ENCODE data around the gene ADARB2.

Gene ADARB2

DNA sequence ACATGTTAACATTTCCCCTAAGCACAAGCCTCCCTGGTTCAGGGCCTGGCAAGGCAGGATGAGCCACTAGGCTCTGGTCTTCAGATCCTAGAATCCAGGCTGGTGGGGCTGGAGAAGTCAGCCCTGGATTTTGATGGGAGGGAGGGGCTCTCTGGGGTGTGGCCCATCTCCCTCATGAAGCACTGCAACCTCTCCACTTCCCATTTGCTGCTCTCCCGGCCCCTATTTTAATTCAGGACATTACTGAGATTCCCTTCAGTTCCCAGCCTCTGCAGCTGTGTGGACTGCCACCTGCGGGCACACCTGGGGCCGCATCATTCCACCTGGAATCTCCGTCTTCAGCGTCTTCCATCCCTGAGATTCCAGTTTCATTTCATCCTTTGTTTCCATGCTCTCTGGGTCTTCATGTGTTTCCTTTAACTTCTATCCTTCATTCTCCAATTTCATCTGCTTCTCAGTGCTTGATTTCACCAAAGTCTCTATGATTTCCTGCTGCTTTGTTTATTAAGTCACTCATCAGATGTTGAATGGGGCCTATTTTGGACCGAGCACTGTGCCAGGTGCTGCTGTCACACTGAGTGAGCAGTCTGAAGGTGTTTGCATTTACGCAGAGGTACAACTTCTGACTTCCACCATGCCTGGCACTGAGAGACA lies 427.6 kb downstream of the ADARB2 start:
- no peaks in the 10 kb centered on the region for H3K27me3 Mint-ChIP-seq
- no peak overlapping the region for H3K4me3 Mint-ChIP-seq
- no peak overlapping the region for H3K27ac Mint-ChIP-seq
- intact Hi-C loops (cut with micrococcal nuclease), result no loop called here
- H3K4me1 Mint-ChIP-seq (ENCODE audit: low read depth), result no peaks in the 10 kb centered on the region
- no peaks in the 10 kb centered on the region for H3K9me3 Mint-ChIP-seq
- no peaks in the 10 kb centered on the region for H3K36me3 Mint-ChIP-seq (ENCODE audit: low read depth)

DNA sequence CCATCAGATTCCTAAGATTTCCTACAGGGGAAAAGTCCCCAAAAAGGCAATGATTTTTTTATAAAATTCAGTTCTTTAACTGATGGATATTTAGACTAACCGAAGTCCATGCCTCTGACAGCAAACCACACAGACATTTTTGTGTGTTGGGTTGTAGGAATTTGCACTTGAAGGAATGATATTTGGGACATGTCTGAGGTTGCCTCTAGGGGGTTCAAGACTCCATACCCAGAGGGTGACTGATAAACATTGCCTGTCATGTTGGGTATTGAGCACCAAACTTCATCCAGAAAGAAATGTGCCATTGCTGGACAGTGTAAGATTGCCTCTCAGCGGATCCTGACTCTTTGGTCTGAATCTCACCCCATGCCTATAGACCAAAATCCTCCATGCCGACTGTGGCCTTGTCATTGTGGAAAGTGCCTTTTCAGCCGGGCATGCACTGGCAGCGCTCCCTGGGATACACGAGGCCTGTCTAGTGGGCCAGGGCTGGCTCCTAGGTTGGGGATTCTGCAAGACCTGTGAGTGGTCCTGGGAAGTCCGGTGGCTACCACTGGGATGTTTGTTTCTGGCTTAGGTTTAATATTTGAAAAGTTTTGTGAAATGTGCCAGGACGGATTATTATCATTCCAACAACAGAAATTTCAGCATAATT lies 428.2 kb downstream of the ADARB2 start:
- intact Hi-C loops (cut with micrococcal nuclease), result no loop called here
- no peak overlapping the region for H3K27ac Mint-ChIP-seq
- H3K4me1 Mint-ChIP-seq (ENCODE audit: low read depth), result no peaks in the 10 kb centered on the region
- no peaks in the 10 kb centered on the region for H3K36me3 Mint-ChIP-seq (ENCODE audit: low read depth)
- H3K4me3 Mint-ChIP-seq, result no peak overlapping the region
- H3K27me3 Mint-ChIP-seq, result no peaks in the 10 kb centered on the region
- no peaks in the 10 kb centered on the region for H3K9me3 Mint-ChIP-seq

DNA sequence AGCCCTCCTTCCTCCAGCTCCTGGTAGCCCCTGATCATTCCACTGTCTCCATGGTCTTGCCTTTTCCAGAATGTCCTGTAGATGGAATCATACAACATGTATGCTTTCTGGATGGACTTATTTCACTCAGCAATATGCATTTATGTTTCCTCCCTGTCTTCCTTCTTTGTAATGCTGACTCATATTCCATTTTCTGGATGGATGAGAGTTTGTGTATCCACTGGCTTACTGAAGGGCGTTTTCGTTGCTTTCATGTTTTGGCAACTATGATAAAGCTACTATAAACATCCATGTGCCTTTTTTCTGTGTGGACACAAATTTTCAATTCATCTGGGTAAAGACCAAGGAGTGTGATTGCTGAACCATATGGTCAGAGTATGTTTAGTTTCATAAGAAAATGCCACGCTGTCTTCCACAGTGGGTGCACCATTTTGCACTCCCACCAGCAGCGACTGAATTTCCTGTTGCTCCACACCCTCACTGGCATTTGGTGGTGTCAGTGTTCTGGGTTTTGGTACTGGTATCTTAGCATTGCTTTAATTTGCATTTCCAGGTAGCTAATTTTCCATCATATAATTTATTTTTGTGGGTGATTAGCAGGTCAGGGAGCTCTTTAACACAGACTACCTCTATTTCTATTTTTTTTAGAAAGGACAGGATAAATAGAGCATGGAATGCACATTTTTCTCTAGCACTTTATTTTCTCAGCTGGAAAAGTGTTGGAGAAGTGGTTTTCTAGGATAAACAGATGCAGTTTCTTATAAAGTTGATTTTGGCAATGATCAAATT lies 429.0 kb downstream of the ADARB2 start:
- Mint-ChIP-seq H3K27me3 (no peaks in the 10 kb centered on the region), H3K27ac (no peak overlapping the region), H3K4me3 (no peak overlapping the region), H3K4me1 (ENCODE audit: low read depth) (no peaks in the 10 kb centered on the region), H3K36me3 (ENCODE audit: low read depth) (no peaks in the 10 kb centered on the region), H3K9me3 (no peaks in the 10 kb centered on the region)
- intact Hi-C loops (cut with micrococcal nuclease), result no loop called here

DNA sequence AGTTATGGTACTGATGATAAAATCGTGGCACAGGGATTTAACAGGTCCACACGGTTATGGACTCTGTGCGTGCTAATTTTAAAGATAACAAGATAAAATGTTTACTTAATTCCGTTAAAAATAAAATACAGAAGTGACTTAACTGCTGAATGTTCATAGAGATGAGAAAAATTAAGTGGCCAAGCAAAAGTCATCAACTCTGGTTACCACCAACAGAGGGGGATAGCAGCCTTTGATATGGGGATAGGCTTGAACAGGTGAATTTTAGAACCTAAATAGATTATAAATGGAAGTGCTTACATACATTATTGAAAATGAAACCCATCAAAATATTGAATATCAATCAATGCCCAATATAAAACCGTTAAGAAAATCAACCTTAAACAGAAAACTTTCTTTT lies 436.2 kb downstream of the ADARB2 start:
- no peaks in the 10 kb centered on the region for H3K9me3 Mint-ChIP-seq
- peaks cover 5% of the 10 kb centered on the region for H3K27me3 Mint-ChIP-seq
- H3K36me3 Mint-ChIP-seq (ENCODE audit: low read depth), result no peaks in the 10 kb centered on the region
- no peak overlapping the region for H3K27ac Mint-ChIP-seq
- H3K4me3 Mint-ChIP-seq, result no peak overlapping the region
- intact Hi-C loops (cut with micrococcal nuclease), result no loop called here
- no peaks in the 10 kb centered on the region for H3K4me1 Mint-ChIP-seq (ENCODE audit: low read depth)

DNA sequence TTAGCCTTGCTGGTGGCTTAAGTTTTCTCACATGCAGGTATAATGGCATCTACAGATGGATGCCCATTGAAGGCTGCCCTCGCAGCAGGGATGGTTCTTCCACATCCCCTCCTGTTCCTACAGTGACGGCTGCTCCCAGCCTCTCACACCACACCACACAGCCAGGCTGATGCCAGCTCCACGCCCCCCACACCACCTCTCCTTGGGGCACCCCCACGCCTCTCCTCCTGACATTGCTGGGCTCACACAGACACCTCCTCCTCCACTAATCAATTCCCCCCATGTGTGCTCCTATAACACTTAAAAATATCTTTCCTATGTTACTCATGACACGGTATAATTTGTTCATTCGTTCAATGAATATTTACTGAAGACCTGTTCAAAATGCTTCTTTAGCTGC lies 437.1 kb downstream of the ADARB2 start:
- no peak overlapping the region for H3K4me3 Mint-ChIP-seq
- intact Hi-C loops (cut with micrococcal nuclease), result no loop called here

DNA sequence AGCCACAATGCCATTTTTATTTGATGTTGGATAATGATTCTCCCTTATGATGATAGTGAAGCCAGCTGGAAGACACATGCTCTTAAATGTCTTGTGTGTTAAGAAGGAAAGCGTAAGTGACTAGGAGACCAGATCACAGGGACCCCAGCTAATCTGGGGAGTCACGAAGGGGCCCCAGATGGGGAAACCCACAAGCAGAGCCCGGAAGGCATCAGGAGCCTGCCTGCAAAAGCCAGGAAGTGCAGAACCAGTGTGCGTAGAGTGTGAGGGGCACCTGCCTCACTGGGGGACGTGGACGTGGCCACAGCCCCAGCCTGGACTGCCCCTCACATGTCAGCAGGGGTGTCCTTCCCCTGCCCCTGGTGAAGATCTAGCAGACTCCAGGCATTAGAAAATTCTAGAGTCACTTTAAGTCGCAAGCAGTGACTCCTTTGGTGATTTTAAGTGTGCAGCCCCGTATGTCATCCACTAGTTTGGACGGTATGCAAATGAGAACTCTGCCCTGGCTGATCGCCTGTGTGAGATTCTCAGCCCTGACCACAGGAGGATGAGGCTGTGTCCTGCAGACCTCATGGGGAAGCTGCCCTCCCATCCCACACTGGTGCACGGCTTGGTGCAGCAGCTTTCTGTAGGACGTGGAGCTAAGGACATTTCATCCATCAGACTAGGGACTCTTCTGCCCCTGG lies 438.1 kb downstream of the ADARB2 start:
- no peaks in the 10 kb centered on the region for H3K4me1 Mint-ChIP-seq (ENCODE audit: low read depth)
- H3K27me3 Mint-ChIP-seq, result peaks cover 5% of the 10 kb centered on the region
- H3K4me3 Mint-ChIP-seq, result no peak overlapping the region
- H3K36me3 Mint-ChIP-seq (ENCODE audit: low read depth), result no peaks in the 10 kb centered on the region
- H3K27ac Mint-ChIP-seq, result no peak overlapping the region
- intact Hi-C loops (cut with micrococcal nuclease), result no loop called here
- H3K9me3 Mint-ChIP-seq, result no peaks in the 10 kb centered on the region

More for the DNA sequence above, 437.1 kb downstream of the ADARB2 start:
- Mint-ChIP-seq H3K9me3 (no peaks in the 10 kb centered on the region), H3K27ac (no peak overlapping the region), H3K27me3 (peaks cover 5% of the 10 kb centered on the region), H3K36me3 (ENCODE audit: low read depth) (no peaks in the 10 kb centered on the region), H3K4me1 (ENCODE audit: low read depth) (no peaks in the 10 kb centered on the region)

DNA sequence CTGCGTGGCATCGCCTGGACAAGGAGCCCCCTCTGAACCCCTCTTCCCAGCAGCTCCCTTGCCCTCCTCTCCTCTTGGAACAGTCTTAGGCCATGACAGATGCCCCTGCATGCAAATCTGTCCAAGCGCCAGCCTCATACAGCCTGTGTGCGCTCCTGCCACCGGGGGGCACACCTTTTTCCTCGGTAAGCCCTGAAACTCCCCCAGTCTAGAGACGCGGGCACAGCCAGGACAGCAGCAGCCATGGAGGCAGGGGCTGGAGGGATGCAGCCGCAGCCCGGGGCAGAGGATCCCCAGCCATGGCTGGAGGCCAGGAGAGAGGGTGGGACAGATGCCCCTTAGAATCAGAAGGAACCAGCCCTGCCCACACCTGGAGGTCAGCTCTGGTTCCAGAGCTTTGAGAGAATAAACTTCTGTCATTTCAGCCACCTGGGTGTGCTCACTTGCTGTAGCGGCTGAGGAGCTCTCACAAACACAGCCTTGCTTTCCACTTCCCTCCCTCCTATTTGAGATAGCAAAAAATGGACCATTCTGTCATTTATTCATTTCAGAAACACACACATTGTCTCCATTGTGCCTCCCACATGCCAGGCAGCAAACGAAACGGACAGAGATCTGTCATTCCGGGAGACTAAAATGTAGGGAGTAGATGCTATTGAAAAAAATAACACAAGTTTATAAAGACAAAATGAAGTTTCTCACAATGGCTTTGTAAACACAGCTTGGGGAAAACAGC lies 439.6 kb downstream of the ADARB2 start:
- Mint-ChIP-seq H3K27me3 (peaks cover 6% of the 10 kb centered on the region), H3K4me1 (ENCODE audit: low read depth) (no peaks in the 10 kb centered on the region), H3K4me3 (no peak overlapping the region), H3K27ac (no peak overlapping the region), H3K36me3 (ENCODE audit: low read depth) (no peaks in the 10 kb centered on the region), H3K9me3 (no peaks in the 10 kb centered on the region)
- intact Hi-C loops (cut with micrococcal nuclease), result no loop called here

DNA sequence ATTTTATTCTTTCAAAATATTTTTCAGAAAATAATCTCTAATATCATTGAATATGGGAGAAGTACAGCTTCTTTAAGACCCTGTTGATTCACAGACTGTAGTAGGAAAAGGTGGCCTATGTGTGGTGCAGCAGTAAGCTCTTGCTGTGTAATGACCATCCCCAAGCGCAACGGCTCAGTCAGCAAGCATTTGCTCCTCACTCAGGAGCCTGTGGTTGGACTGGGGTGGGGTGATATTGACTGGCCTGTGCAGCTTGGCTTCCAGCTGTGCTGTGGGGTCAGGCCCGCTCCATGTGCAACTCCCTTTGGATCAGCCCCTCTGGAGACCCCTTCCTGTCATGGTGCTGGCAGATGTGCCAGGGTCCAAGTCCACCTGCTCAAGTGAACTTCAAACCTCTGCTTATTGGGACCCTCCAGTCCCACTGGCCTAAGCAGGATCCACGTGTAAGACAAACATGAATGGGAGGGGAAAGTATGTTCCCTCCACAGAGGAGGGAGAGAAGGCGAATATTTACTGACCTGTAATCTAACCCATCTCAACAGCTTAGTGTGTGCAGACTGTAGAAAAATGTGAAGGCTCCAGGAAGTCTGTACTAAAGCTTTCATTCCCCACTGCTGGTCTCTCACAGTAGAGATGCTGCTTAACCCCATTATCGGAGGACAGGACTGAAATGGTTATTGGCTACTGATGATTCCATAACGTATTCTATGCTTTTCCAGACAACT lies 441.4 kb downstream of the ADARB2 start:
- no peaks in the 10 kb centered on the region for H3K36me3 Mint-ChIP-seq (ENCODE audit: low read depth)
- no peak overlapping the region for H3K27ac Mint-ChIP-seq
- H3K4me3 Mint-ChIP-seq, result no peak overlapping the region
- peaks cover 8% of the 10 kb centered on the region for H3K27me3 Mint-ChIP-seq
- intact Hi-C loops (cut with micrococcal nuclease), result no loop called here
- no peaks in the 10 kb centered on the region for H3K9me3 Mint-ChIP-seq
- H3K4me1 Mint-ChIP-seq (ENCODE audit: low read depth), result no peaks in the 10 kb centered on the region

DNA sequence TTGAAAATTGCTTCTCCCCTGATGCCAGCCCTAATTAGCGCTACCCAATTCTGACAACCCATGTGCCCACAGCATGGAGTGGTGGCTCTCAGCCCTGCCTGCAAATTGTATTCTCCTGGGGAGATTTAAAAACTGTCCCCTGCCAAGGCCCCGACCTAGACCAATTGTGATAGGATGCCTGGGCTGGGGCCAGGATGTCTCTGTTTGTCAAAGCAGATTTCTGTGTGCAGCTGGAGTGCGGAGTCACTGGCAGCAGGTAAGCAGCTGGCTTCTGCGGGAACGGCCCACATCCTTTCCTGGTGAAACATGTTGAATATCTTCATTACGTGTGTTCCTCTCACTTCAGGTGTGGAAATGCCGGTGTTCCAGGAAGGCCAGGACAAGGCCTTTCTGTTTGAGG lies 442.6 kb downstream of the ADARB2 start:
- intact Hi-C loops (cut with micrococcal nuclease), result no loop called here
- Mint-ChIP-seq H3K4me1 (ENCODE audit: low read depth) (no peaks in the 10 kb centered on the region), H3K36me3 (ENCODE audit: low read depth) (no peaks in the 10 kb centered on the region), H3K4me3 (no peak overlapping the region), H3K27ac (no peak overlapping the region), H3K9me3 (no peaks in the 10 kb centered on the region), H3K27me3 (peaks cover 4% of the 10 kb centered on the region)

DNA sequence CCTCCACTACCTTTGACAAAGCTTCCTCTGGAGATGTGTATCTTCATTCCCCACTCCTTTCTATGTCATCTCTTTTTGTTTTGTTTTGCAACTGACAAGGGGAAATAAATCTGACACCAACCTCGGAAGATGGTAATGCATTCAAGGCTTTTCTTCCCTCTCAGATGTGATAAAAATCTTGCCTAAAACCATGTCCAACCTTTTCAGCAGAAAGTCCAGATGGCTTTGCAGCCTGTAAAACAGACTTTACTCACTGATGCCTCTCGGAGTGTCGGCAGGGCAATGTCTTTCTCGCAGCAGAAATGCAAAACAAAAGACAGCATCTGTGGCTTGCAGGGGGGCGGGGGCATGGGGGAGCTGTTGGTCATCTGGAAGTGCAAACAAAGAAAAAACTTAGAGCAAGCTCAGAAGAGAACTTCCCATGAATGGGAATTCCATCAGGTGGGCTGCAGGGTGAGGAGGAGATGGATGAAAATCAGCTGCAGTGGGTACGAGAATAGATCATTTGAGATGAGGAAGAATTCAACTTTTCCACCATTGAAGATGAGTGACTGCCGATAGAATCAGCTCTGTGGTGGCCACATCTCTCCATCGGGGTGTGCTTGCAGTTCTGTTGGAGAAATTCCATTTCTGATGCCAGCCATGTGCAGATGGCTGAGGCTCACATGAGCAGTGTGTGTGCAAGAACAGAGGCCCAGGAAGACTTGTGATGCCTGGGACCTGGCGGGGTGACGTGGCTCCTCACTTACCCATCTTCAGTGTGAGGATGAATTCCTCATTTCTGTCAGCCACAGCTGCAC lies 443.5 kb downstream of the ADARB2 start:
- H3K4me1 Mint-ChIP-seq (ENCODE audit: low read depth), result no peaks in the 10 kb centered on the region
- H3K4me3 Mint-ChIP-seq, result no peak overlapping the region
- intact Hi-C loops (cut with micrococcal nuclease), result no loop called here
- H3K36me3 Mint-ChIP-seq (ENCODE audit: low read depth), result no peaks in the 10 kb centered on the region
- H3K27me3 Mint-ChIP-seq, result peaks cover 4% of the 10 kb centered on the region
- no peak overlapping the region for H3K27ac Mint-ChIP-seq
- no peaks in the 10 kb centered on the region for H3K9me3 Mint-ChIP-seq

DNA sequence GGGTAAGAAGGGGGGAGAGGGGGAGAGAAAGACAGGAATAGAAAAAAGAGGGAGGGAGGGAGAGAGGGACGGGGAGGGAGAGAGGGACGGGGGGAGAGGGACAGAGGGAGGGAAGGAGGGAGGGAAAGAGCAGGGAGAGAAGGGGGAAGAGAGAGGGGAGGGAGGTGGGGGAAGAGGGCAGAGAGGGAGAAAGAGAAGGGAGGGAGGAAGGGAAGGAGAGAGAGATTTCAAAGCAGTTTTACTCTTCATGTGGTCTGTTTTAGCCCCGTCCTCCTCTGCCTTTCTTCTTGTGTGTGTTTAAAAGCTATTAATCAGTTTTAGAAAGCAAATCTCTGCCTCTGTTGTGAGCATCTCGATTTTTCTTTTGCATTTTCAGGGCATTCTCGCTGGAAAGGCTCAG lies 444.2 kb downstream of the ADARB2 start:
- H3K9me3 Mint-ChIP-seq, result no peaks in the 10 kb centered on the region
- intact Hi-C loops (cut with micrococcal nuclease), result no loop called here
- H3K36me3 Mint-ChIP-seq (ENCODE audit: low read depth), result no peaks in the 10 kb centered on the region
- peaks cover 4% of the 10 kb centered on the region for H3K27me3 Mint-ChIP-seq
- no peak overlapping the region for H3K4me3 Mint-ChIP-seq
- H3K27ac Mint-ChIP-seq, result no peak overlapping the region
- peaks cover 4% of the 10 kb centered on the region for H3K4me1 Mint-ChIP-seq (ENCODE audit: low read depth)

DNA sequence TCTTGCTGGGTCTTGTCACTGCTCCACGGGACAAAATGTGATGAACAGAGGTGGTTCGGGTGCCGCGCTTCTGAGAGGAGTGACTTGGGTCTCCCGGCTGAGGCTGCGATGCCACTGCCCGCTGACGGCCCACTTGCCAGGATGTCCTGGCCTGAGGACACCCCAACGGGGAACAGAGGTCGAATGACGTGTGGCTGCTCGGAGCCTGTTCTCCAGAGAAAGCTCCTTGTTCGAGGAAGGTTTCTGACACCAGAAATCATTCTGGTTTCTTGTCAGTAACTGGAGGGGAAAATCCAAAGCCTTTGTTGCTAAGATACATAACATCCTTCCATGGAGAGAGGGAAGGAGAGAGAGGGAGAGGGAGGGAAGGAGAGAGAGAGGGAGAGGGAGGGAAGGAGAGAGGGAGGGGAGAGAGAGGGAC lies 444.7 kb downstream of the ADARB2 start:
- Mint-ChIP-seq H3K4me3 (no peak overlapping the region), H3K9me3 (no peaks in the 10 kb centered on the region), H3K36me3 (ENCODE audit: low read depth) (no peaks in the 10 kb centered on the region), H3K27ac (no peak overlapping the region), H3K4me1 (ENCODE audit: low read depth) (peaks cover 9% of the 10 kb centered on the region), H3K27me3 (peaks cover 4% of the 10 kb centered on the region)
- intact Hi-C loops (cut with micrococcal nuclease), result no loop called here

Data from dendritic cell treated with granulocyte-macrophage colony-stimulating factor and Interleukin-4, amounts not matched to agents 40 ng/mL and 50 ng/mL, for 4 days (primary cell).